HG02678 (cell line): Measurements from ENCODE around the gene GAGE12F.
"Not testable (repeated sequence)": the region's sequence is repeated elsewhere in the genome, so short reads cannot be mapped to it uniquely, and the experiment has no call there.

ENCODE experiments used
- ATAC-seq: cut with Tn5 transposase; IDR thresholded peaks from one replicate; pipeline ENCODE4 v1.9.1; 2021; ENCODE audit warnings: mild to moderate bottlenecking, moderate library complexity; ENCODE audit not compliant: unreplicated experiment

The GAGE12F gene

GRCh38 chrX:49560542-49560941, at the start of gene GAGE12F:
GAGE12F (plus strand) TSS chrX:49560842; CDS start chrX:49561997, 1,155 bp downstream.
- ATAC-seq: not testable (repeated sequence)

- not testable (repeated sequence) for ATAC-seq
These were observed 28.8 kb upstream of the GAGE12F start, which contains the start of gene GAGE12C for GRCh38 chrX:49531877-49532276. GAGE12C (plus strand) TSS chrX:49532177; CDS start chrX:49533332, 1,155 bp downstream.

- ATAC-seq: not testable (repeated sequence)
These were observed 19.2 kb upstream of the GAGE12F start, which contains the start of gene GAGE12D for GRCh38 chrX:49541433-49541832. GAGE12D (plus strand) TSS chrX:49541733; CDS start chrX:49542888, 1,155 bp downstream.

- ATAC-seq: not testable (repeated sequence)
These were observed 9.7 kb upstream of the GAGE12F start, which contains the start of gene GAGE12E for GRCh38 chrX:49550989-49551388. GAGE12E (plus strand) TSS chrX:49551289; CDS start chrX:49552444, 1,155 bp downstream.

GRCh38 chrX:49568728-49569127, 8.1 kb downstream of the GAGE12F start:
- not testable (repeated sequence) for ATAC-seq

- not testable (repeated sequence) for ATAC-seq
These were observed 8.5 kb downstream of the GAGE12F start for GRCh38 chrX:49569152-49569551.

GRCh38 chrX:49570100-49570499, 9.5 kb downstream of the GAGE12F start, which contains the start of gene GAGE12G:
GAGE12G (plus strand) TSS chrX:49570400; CDS start chrX:49571555, 1,155 bp downstream.
- ATAC-seq: not testable (repeated sequence)

- not testable (repeated sequence) for ATAC-seq
These were observed 19.0 kb downstream of the GAGE12F start, which contains the start of gene GAGE12H for GRCh38 chrX:49579649-49580048. GAGE12H (plus strand) TSS chrX:49579949; CDS start chrX:49581104, 1,155 bp downstream.

GRCh38 chrX:49589196-49589595, 28.6 kb downstream of the GAGE12F start, which contains the start of gene GAGE2A:
GAGE2A (plus strand) TSS chrX:49589496; CDS start chrX:49590651, 1,155 bp downstream.
- ATAC-seq: not testable (repeated sequence)

- ATAC-seq: not testable (repeated sequence)
These were observed 29.3 kb downstream of the GAGE12F start for GRCh38 chrX:49589769-49590478.

- ATAC-seq: not testable (repeated sequence)
These were observed 29.8 kb downstream of the GAGE12F start for GRCh38 chrX:49590488-49590887.

- not testable (repeated sequence) for ATAC-seq
These were observed 38.1 kb downstream of the GAGE12F start, which contains the start of gene GAGE1 for GRCh38 chrX:49598720-49599119. GAGE1 (plus strand) TSS chrX:49599020; CDS start chrX:49600175, 1,155 bp downstream.

- ATAC-seq: no peak
These were observed 50.2 kb downstream of the GAGE12F start for GRCh38 chrX:49610718-49611310.
